Liver (tissue), 2 donors: ENCODE results near the gene CSH2.

Source experiments
- REST ChIP-seq: IDR thresholded peaks from 2 replicates; pipeline ENCODE4 v1.6.1; 2016; ENCODE audit warnings: antibody characterized with exemption, mild to moderate bottlenecking
- TF ChIP-seq, protein P1 (sequence below): fragments of 150-350 bp; IDR thresholded peaks from 2 replicates; pipeline ENCODE4 v1.5.1; 2017; ENCODE audit warnings: improper control_type of control experiment, low read depth, low read length; ENCODE audit not compliant: missing input control
- donor health status: healthy.

GRCh38 chr17:63847525-63848249 lies 25.8 kb downstream of the CSH2 start:
- TF ChIP-seq, protein P1, sequence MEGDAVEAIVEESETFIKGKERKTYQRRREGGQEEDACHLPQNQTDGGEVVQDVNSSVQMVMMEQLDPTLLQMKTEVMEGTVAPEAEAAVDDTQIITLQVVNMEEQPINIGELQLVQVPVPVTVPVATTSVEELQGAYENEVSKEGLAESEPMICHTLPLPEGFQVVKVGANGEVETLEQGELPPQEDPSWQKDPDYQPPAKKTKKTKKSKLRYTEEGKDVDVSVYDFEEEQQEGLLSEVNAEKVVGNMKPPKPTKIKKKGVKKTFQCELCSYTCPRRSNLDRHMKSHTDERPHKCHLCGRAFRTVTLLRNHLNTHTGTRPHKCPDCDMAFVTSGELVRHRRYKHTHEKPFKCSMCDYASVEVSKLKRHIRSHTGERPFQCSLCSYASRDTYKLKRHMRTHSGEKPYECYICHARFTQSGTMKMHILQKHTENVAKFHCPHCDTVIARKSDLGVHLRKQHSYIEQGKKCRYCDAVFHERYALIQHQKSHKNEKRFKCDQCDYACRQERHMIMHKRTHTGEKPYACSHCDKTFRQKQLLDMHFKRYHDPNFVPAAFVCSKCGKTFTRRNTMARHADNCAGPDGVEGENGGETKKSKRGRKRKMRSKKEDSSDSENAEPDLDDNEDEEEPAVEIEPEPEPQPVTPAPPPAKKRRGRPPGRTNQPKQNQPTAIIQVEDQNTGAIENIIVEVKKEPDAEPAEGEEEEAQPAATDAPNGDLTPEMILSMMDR: no peak
- TF ChIP-seq REST: no peak
